Effector CD4-positive, alpha-beta T cell (primary cell): Measurements from ENCODE around the gene ATG2B.

Source experiments
- DNase-seq: peaks from one replicate; pipeline ENCODE4 v3.0.0-alpha.2; 2020

Gene ATG2B

GRCh38 chr14:96268431-96269358 lies 94.4 kb downstream of the ATG2B start:
- no peak for DNase-seq

DNA sequence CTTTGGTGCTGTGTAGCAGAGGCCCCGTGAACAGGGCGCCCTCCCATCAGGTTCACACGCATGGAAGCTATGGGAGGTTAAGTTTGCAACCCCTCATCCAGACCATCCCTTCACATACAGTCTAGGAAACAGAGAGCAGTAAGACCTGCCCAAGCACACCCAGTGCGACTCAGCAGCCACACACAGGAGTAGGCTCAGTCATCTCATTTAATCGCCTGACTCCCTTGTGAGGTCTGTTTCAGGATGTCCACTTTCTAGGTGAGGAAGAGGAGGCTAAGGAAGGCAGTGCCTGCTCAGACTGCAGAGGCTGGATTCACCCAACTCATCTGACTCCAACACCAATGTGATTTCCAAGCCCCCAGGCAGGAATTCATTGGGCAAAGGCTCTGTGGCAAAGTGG lies 95.2 kb downstream of the ATG2B start:
- DNase-seq: no peak

DNA sequence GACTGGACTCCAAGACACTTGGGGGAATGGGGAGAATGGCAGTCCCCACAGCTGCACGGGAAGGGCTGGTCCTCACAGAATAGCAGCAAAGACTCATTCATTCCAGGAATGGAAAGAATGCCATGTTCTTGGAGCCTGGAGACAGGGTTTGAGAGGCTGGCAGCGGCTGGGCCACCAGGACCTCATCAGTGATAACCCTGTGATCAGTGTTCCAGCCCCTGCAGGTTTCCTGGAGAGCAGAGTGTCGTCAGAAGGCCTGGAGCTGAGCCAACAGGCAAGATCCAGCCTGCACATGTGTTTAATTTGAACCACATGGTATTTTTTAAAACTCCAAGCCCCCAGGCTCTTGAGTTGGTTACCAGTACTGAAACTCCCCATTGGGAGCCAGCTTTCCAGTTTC lies 95.8 kb downstream of the ATG2B start:
- no peak for DNase-seq

DNA sequence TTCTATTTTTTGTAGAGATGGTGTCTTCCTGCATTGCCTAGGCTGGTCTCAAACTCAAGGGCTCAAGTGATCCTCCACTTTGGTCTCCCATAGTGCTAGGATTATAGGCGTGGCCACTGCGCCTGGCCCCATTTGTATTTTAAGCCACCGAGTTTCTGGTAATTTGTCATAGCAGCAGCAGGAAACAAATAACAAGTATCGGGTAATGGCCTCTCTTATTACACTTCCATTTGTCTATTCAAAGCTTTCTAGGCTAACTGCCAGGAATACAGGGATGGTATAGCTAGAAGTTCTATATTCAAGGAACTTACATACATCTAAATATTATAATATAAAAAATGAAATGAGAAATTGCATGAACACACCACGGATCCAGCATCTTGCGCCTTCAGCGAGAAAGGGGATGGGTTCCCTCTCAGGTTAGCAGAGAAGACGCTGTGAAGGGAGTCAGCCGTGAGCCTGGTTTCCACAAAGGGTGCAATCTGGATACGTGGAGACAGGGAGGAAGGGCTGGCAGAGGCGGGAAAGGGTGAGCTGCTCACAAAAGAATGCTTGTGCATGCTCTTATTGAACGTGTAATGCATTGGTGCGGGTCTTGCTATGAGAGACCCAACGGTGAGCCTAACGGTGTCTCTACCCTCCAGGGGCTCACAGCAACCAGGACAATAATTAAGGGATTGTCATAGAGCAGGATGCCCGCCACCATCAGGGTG lies 97.6 kb downstream of the ATG2B start:
- DNase-seq: no peak

GRCh38 chr14:96264853-96265252 lies 98.3 kb downstream of the ATG2B start:
- DNase-seq: no peak

DNA sequence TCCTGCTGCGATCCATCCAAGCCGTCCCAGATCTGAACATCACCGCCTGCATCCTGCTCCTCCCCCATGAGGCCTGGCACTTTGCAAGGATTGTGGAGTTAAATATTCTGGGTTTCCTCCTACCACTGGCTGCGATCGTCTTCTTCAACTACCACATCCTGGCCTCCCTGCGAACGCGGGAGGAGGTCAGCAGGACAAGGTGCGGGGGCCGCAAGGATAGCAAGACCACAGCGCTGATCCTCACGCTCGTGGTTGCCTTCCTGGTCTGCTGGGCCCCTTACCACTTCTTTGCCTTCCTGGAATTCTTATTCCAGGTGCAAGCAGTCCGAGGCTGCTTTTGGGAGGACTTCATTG lies 99.0 kb downstream of the ATG2B start:
- no peak for DNase-seq

- no peak for DNase-seq
Observed at GRCh38 chr14:96263347-96264199, 99.6 kb downstream of the ATG2B start.

DNA sequence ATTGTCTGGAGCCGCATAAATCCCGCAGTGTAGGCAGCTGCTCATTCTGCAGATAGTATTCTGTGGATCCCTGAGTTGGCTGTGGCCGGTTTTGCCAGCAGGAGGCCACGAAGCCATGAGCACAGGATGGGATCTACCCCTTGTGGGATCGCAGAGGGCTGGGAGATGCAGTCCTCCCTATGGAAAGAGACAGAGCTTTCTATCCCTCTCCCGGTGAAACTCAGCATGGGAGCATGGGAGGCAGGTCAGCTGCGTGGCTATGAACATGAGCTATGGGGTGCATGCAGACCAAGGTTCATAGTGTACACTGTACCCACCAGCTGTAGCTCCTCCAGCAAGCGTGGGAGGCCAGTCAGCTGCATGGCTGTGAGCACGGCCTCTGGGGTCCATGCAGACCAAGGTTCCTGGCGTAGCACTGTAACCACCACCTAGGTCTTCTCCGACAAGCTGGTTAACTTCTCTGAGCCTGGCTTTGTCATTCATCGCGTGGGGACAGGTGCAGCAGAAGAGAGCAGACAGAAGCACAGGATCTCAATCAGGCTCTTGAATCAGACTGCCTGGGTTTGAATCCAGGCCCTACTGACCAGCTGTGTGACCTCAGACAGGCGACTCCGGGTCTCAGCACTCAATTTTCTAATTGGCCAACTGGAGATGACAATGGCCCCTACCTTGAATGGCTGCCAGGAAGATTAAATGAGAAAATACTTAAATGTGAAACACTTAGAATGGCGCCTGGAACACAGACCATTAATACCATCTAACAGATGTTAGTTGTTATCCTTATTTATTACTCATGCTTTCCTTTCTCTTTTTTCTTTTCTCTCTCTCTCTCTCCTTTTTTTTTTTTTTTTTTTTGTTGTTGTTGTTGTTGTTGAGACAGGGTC lies 101.1 kb downstream of the ATG2B start:
- no peak for DNase-seq

GRCh38 chr14:96261053-96261452 lies 102.1 kb downstream of the ATG2B start:
- DNase-seq: no peak

DNA sequence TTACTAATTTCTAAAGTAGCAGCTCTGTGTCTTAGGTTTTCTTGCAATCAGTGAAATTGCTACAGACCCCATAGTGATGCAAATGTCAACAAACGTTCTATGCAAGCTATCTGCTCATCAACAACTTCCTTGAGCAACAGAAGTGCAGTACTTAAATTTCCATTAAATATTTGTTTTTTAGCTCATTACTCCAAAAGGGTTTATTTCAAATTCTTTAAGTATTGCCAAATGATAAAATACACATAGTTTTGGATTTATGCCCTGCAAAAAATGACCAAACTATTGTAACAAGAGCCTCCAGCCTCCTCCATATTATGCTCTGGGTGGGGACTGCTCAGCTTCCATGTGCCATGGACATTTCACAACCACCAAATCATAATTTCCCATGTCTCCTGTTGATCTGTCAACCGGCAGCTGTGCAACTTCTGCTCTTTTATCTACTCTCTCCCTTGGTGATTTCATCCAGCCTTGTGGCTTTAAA lies 102.8 kb downstream of the ATG2B start:
- no peak for DNase-seq

DNA sequence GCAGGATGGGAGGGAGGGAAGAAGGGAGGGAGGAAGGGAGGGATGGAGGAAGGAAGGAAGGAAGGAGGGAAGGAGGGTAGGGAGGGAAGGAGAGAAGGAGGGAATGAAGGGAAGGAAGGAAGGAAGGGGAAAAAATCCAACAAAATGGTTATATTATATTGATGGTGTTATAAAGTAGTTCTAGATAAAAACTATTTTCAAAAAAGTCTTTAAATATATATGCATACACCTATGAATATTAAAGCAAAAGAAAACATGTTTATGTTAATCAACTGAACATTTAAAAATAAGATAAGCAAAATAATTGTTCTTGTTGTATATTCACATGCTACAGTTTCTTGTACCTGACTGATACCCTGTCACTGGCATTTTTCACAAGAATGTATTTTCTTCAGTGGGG lies 105.2 kb downstream of the ATG2B start:
- DNase-seq: no peak

GRCh38 chr14:96257056-96257455 lies 106.1 kb downstream of the ATG2B start:
- DNase-seq: no peak

DNA sequence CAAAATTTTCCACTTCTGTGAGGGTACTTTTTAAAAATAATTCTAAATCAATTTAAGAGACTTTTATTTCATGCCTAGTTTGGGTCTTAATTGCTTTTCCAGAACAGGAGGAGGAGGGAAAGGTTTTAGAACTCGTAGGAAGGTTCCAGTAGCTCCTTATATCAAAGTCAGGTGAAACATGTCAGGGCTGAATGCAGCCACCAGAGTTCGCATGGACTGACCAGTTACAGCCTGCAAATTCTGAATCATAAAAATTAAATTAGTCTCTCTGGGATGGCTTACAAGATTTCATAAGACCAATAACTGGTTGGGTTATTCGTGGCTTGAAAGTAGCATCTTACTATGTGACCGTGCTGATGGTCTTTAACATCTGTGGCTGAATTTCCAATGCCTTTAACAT lies 106.7 kb downstream of the ATG2B start:
- DNase-seq: no peak

GRCh38 chr14:96255501-96256366 lies 107.4 kb downstream of the ATG2B start, which contains the start of gene BDKRB1:
TSS of gene BDKRB1 (plus strand) at chr14:96256210. CDS start at chr14:96263683, 7,473 bp downstream.
- no peak for DNase-seq

DNA sequence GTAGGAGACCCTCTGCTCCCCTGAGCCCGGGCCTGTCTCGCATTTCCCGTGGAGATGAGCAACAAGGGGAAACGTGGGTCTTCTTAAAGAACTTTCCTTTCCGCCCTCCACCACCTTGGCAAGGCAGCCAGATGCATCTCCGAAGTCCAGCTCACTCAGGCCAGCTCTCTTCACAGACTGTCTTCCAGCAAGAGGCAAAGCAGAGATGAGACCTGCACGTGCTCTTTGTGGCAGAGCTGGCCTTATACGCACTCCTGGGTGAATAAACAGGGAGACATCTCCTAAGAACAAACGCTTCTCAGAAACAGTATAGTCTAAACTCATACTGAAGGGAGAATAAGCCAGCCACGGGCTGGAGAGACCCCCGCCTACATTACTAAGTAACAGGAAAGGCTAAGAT lies 108.5 kb downstream of the ATG2B start:
- DNase-seq: no peak

- no peak for DNase-seq
Observed at GRCh38 chr14:96252999-96253539, 110.1 kb downstream of the ATG2B start.

DNA sequence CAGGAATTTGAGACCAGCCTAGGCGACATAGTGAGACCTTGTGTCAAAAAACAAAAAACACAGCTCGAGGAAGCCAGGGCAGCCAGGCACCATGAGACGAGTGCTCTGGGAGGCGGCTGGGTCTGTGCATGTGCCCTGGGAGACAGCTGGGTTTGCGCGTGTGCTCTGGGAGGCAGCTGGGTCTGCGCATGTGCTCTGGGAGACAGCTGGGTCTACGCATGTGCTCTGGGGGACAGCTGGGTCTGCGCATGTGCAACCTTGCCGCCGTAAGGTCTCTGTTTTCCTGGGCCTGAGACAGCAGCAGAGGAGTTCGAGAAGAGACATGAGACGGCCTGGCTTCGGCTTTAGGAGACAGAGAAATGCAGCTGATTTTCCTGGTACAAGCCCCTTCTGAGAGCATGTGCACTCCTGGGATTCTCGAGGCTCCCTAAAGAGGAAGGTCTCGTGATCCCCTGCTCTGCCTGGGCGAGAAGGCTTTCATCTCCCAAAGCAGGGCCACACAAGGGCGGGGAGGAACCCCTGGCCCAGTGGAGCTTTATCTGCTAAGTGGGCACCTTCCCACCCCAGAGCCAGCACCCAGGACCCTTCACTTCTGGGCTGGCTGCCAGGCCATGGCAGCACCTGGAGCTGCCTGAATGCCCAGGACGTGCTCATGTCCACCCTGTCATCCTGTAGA lies 110.7 kb downstream of the ATG2B start:
- no peak for DNase-seq

DNA sequence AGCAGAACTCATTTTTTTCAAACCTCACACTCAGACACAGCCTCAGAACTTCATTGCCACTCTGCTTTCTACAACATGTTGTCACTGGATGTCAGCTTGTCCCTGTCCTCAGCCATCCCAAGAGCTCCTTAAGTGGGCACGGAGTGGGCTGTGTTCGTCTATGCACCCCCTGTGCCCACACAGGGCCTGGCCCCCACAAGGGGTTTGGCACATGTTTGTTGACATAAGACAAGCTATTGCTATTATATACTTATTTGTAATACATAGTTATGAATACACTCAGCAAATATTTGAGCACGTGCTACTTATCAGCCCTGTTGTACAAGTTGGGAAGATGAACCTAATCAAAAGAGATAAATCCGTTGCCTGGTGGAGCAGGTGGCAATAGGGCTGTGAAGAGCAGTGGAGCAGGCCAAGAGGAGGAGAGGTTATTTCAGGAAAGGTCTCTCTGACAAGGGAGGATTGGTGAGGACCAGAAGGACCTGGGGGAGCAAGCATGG lies 111.4 kb downstream of the ATG2B start:
- no peak for DNase-seq

DNA sequence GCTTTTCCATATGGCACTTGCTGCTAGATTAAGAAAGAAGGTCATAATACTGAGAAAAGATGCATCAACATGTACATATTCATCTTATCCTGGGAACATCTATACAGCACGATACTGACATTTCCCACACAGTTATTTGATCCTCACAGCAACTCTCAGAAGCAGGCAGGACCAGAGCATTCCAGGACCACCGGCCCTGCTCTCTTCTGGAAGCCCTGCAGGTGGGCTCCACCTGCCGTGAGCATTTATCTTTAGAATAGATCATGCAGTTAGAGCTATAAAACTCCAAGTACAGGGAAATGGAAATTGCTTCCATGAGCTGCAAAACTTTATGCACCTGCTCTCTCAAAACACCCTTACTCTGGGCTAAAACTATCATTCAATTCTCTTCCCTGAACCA lies 112.7 kb downstream of the ATG2B start:
- DNase-seq: no peak

GRCh38 chr14:96249029-96249428 lies 114.1 kb downstream of the ATG2B start:
- DNase-seq: no peak
